ENCODE data around the gene LIN7C.

Gene LIN7C

GRCh38 chr11:27462543-27462942, 44.0 kb downstream of the LIN7C start:
- no peak for DNase-seq (ENCODE audit: extremely low read depth, low read depth)
- TF ChIP-seq CTCF (IDR thresholded peaks at IDR 0.05; ENCODE audit: low read depth, low read length, missing control alignments): no peak
- H3K4me3 ChIP-seq (replicated peaks; ENCODE audit: low read depth, low read length): no peak overlapping the region

GRCh38 chr11:27460158-27460978, 46.2 kb downstream of the LIN7C start:
- no peak for TF ChIP-seq CTCF (IDR thresholded peaks at IDR 0.05; ENCODE audit: low read depth, low read length, missing control alignments)
- no peak for DNase-seq (ENCODE audit: extremely low read depth, low read depth)
- no peak overlapping the region for H3K4me3 ChIP-seq (replicated peaks; ENCODE audit: low read depth, low read length)

- DNase-seq (ENCODE audit: extremely low read depth, low read depth): no peak
- TF ChIP-seq CTCF (IDR thresholded peaks at IDR 0.05; ENCODE audit: low read depth, low read length, missing control alignments): no peak
- H3K4me3 ChIP-seq (replicated peaks; ENCODE audit: low read depth, low read length): no peak overlapping the region
These were observed 47.4 kb downstream of the LIN7C start for GRCh38 chr11:27459191-27459590.

- TF ChIP-seq CTCF (IDR thresholded peaks at IDR 0.05; ENCODE audit: low read depth, low read length, missing control alignments): no peak
- no peak for DNase-seq (ENCODE audit: extremely low read depth, low read depth)
- no peak overlapping the region for H3K4me3 ChIP-seq (replicated peaks; ENCODE audit: low read depth, low read length)
These were observed 48.4 kb downstream of the LIN7C start for GRCh38 chr11:27458182-27458581.

- DNase-seq (ENCODE audit: extremely low read depth, low read depth): no peak
- no peak for TF ChIP-seq CTCF (IDR thresholded peaks at IDR 0.05; ENCODE audit: low read depth, low read length, missing control alignments)
- no peak overlapping the region for H3K4me3 ChIP-seq (replicated peaks; ENCODE audit: low read depth, low read length)
These were observed 49.7 kb downstream of the LIN7C start for GRCh38 chr11:27456795-27457329.

GRCh38 chr11:27456140-27456794, 50.3 kb downstream of the LIN7C start:
- H3K4me3 ChIP-seq (replicated peaks; ENCODE audit: low read depth, low read length): no peak overlapping the region
- no peak for TF ChIP-seq CTCF (IDR thresholded peaks at IDR 0.05; ENCODE audit: low read depth, low read length, missing control alignments)
- no peak for DNase-seq (ENCODE audit: extremely low read depth, low read depth)
